GM18507 (cell line): ENCODE measurements around the gene TADA2B.
A peak's percentile ranks its signal among the peaks of the same experiment; 100 is the strongest.

Source experiments
- DNase-seq: peaks from one replicate; pipeline ENCODE4 v3.0.0; 2011; ENCODE audit warnings: low read depth; ENCODE audit not compliant: insufficient read length; ENCODE audit errors: extremely low spot score
- FAIRE-seq: peaks from 2 replicates; lab custom pipeline; 2011; peaks lifted over from hg19 to GRCh38; lab: Jason Lieb, UNC

TADA2B gene

DNA sequence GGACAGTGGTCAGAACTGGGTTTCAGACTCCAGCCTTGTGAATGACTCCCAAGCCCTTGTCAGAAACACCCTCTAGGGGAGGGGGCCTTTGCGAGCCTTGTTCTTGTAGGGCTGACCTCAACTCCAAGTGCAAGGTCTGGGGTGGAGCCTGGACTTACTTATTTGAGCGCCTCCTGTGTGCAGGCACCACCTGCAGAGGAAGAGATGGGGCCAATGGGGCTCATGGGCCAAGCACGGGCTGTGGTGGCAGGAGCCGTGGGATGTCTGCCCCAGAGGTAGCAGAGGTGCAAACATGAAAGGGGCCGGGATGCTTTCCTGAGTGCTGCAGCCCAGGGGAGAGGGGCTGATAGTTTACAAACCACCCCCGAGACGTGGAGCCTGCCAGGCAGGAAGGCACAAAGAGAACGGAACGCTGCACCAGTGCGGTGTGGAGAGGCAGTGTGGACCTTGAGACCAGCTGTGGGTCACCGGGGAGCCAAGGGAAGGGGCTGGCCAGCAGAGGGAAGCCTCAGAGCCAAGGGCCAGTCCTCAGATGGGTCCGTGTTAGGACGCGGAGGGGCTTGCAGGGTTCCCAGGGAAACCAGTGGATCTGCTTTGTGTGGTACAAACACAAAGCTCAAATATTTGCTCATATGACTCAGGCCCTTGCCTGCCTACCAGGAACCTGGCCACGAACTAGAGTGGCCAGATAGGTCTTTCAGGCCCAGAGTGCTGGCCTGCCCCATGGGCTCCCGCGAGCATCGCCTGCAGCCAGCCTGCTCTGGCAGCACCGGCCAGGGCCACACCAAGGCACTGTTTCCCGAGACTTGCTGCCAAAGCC, 8.7 kb upstream of the TADA2B start:
- FAIRE-seq, result no peak
- no peak for DNase-seq

GRCh38 chr4:7037425-7037824, 5.7 kb upstream of the TADA2B start:
- no peak for FAIRE-seq
- DNase-seq, result no peak

DNA sequence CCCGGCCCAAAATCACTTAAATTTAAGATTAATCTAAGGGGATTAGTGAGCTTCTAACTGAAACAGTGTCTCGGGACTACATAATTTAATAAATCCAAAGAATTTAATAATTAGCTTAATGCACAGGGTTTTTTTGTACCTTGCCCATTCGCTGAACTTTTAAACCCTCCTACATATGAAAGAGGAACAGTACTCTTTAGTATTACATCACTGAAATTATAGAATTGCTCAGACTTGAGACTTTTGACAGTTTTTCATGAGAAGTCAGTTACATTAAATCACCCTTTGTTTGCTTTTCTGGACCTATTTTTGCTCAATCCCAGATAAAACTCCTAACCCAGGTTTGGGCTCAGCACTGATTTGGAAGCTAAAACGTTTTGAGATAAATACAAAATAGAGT, 2.4 kb upstream of the TADA2B start:
- no peak for FAIRE-seq
- DNase-seq, result no peak

- FAIRE-seq, result no peak
- DNase-seq, result no peak
Observed at GRCh38 chr4:7041246-7041645, 1.9 kb upstream of the TADA2B start.

- DNase-seq (no peak), FAIRE-seq (no peak)
Observed at GRCh38 chr4:7041801-7042502, 1.2 kb upstream of the TADA2B start.

GRCh38 chr4:7042503-7043283, 479 bp upstream of the TADA2B start:
- FAIRE-seq, result peak; percentile 95
- peak; percentile 99 for DNase-seq

GRCh38 chr4:7044137-7044930, 1.2 kb downstream of the TADA2B start:
- DNase-seq (no peak), FAIRE-seq (peak; percentile 50)

DNA sequence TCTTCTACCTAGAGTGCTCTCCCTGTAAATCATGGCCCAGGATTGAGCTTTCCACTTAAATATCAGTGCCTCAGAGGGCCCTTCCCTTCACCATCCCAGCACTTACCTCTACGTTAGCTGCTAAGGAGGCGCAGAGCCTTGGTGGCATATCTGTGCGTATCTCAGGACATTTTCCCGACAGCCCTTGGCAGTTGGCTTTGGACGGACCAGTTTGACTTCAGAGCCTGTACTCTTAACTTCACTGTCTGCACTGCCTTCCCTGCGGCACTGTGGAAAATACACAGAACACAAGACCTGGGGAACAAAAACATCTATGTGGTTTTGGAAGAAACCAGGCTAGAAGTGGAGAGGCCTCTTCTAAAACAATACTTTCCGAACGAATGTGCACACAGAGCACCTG, 2.4 kb downstream of the TADA2B start:
- DNase-seq, result no peak
- FAIRE-seq, result no peak

GRCh38 chr4:7045961-7046921, 3.1 kb downstream of the TADA2B start:
- FAIRE-seq, result peak; percentile 96

DNA sequence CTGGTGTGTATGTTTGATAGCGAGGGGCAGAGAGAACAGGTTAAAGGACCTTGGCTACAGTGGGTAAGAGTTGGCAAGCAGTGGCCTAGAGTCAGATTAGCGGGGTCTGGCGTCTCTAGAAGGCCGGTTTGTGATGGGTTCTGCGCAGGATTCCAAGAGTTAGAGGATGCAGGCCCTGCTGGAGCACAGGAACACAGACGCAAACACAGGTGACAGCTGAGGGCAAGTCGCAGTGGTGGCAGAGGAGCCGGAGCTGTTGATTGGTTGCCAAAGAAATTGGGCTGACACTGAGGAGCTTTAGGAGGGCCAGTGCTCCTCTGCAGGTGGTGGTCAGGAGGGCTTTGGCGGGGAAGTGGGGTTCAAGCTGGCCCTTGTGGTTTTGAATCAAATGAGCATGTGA, 3.8 kb downstream of the TADA2B start:
- no peak for FAIRE-seq
- DNase-seq, result no peak

More at GRCh38 chr4:7045961-7046921, 3.1 kb downstream of the TADA2B start:
- DNase-seq, result peak; percentile 54

- no peak for FAIRE-seq
- no peak for DNase-seq
Observed at GRCh38 chr4:7048642-7049041, 5.5 kb downstream of the TADA2B start.

DNA sequence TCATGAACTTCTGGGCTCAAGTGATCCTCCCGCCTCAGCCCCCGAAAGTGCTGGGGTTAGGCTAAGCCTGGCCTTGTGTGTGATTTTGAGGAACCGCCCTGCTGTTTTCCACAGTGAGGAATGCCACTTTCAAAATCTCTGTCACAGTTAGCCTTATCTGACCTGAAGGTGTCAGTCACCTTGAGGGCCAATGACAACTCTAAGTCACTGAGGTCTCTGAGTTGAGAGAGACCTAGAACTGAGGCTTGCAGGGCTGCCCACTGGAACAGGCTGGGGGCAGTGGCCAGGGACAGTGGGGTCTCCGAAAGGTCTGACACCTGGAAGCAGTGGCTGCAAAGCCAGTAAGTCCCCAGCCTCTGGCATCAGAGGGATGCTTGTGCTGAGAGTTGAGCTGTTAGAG, 6.1 kb downstream of the TADA2B start:
- no peak for FAIRE-seq
- no peak for DNase-seq

GRCh38 chr4:7049739-7050138, 6.6 kb downstream of the TADA2B start:
- no peak for DNase-seq
- FAIRE-seq, result no peak

- no peak for FAIRE-seq
- no peak for DNase-seq
Observed at GRCh38 chr4:7050481-7051143, 7.4 kb downstream of the TADA2B start.

- DNase-seq (no peak), FAIRE-seq (no peak)
Observed at GRCh38 chr4:7051144-7051495, 7.9 kb downstream of the TADA2B start.

GRCh38 chr4:7051905-7052304, 8.7 kb downstream of the TADA2B start:
- FAIRE-seq (no peak), DNase-seq (no peak)

DNA sequence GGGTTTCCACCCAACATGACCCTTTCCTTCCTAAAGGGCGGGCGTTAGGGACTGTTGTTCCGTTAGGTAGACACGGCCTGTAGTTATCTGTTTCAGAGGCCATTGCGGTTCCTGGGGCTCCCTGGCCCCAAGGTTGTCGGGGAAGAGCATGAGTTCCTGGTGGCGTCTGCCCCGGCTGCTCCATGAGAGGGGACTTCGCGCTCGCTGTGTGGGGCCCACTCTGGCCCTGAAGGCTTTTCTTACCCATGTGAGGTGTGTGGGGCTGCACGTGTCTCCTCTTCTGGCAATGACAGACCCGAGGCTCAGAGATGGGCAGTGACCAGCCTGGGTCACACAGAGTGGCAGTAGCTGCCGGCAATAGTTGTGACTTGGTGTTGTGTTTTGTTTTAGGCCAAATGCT, 9.1 kb downstream of the TADA2B start:
- DNase-seq (no peak), FAIRE-seq (no peak)
